ENCODE measurements around the gene SLC44A1. TPM values are rescaled to one million over a fixed set of nuclear protein-coding genes. Genes with fewer than 3 reads are reported as not detected.

SLC44A1 gene
- total and polyA plus RNA-seq, 2 of the 13 experiments (the other 11 are each of a cell fraction or from before 2014, with no cell fraction given) = 21.4 to 40.8 TPM

GRCh38 chr9:105447386-105447813, 202.9 kb downstream of the SLC44A1 start (continued):
- TF ChIP-seq ZNF362 (CRISPR knock-in tag; IDR thresholded peaks at IDR 0.05; ENCODE audit: borderline replicate concordance) = no peak
- 0 out of 2 replicates have a peak, but pooled peaks have one; percentile 44 for TF ChIP-seq ZNF274 (CRISPR knock-in tag; IDR thresholded peaks at IDR 0.05)
- TF ChIP-seq PREB (CRISPR knock-in tag; IDR thresholded peaks at IDR 0.05) = no peak
- TF ChIP-seq ZNF350 (CRISPR knock-in tag; IDR thresholded peaks at IDR 0.05; ENCODE audit: borderline replicate concordance, low read depth) = peak; percentile 49; the same call in 1 of the 2 replicates
- peak; percentile 70; the same call in 1 of the 2 replicates for TF ChIP-seq ZBTB38 (CRISPR knock-in tag; IDR thresholded peaks at IDR 0.05)
- no peak for TF ChIP-seq ZNF703 (CRISPR knock-in tag; IDR thresholded peaks at IDR 0.05; ENCODE audit: borderline replicate concordance)
- TF ChIP-seq ZNF556 (CRISPR knock-in tag; IDR thresholded peaks at IDR 0.05; ENCODE audit: borderline replicate concordance) = no peak
- TF ChIP-seq SNAI1 (CRISPR knock-in tag; IDR thresholded peaks at IDR 0.05; ENCODE audit: borderline replicate concordance) = no peak
